A375 (cell line): ENCODE data around the gene MED12L. TPM values are rescaled to one million over a fixed set of nuclear protein-coding genes. Genes with fewer than 3 reads are reported as not detected.

Source experiments
- small RNA-seq: library from RNA; depleted of rRNA; stranded (forward); fragments of <200 nt; gene quantifications from one replicate; pipeline ENCODE3, GENCODE V24; 2014
- total RNA-seq: library from RNA; depleted of rRNA; stranded (reverse); fragments of >200 nt; shearing (Covaris generic); gene quantifications from 2 replicates; pipeline ENCODE4 v1.2.3, GENCODE V29; 2014; rRNA removed

The MED12L gene, protein sequence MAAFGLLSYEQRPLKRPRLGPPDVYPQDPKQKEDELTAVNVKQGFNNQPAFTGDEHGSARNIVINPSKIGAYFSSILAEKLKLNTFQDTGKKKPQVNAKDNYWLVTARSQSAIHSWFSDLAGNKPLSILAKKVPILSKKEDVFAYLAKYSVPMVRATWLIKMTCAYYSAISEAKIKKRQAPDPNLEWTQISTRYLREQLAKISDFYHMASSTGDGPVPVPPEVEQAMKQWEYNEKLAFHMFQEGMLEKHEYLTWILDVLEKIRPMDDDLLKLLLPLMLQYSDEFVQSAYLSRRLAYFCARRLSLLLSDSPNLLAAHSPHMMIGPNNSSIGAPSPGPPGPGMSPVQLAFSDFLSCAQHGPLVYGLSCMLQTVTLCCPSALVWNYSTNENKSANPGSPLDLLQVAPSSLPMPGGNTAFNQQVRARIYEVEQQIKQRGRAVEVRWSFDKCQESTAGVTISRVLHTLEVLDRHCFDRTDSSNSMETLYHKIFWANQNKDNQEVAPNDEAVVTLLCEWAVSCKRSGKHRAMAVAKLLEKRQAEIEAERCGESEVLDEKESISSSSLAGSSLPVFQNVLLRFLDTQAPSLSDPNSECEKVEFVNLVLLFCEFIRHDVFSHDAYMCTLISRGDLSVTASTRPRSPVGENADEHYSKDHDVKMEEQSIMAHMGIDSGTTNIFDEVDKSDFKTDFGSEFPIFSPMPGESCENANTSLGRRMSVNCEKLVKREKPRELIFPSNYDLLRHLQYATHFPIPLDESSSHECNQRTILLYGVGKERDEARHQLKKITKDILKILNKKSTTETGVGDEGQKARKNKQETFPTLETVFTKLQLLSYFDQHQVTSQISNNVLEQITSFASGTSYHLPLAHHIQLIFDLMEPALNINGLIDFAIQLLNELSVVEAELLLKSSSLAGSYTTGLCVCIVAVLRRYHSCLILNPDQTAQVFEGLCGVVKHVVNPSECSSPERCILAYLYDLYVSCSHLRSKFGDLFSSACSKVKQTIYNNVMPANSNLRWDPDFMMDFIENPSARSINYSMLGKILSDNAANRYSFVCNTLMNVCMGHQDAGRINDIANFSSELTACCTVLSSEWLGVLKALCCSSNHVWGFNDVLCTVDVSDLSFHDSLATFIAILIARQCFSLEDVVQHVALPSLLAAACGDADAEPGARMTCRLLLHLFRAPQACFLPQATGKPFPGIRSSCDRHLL (N-terminal part only)
- total RNA-seq, result 0.64 and 1.5 TPM in 2 replicates

DNA sequence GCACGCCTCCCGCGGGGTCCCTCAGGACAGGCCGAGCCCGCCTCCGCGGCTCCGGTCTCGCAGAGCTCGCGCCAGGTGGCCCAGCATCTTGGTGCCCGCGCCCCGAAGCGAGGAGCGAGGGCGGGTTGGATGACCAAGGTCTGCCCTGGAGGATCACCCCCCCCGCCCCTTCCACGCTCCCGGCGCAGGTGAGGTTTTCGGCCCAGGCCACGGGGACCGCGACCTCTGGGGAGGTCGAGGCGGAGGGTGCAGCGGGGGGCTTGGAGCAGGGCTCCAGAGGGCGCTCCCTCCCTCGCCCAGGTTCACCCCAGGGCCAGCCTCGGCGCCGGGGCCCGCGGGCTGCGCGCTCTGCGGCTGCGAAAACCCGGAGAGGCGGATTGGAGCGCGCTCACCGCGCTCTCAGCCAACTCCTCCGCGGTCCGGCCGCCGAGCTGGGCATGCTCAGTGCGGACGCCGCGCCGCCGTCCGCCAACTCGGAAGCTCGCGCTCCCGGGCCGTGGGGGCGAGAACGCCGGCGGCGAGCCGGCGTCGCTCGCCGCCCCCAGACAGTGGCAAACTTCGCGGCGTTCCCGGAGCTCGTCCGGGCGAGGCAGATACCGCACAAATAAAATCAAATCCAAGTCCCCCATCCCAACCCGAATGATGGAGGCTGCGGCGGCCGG lies at the start of gene MED12L:
Gene MED12L (plus strand): TSS at position 438 of the 662 bp plus-strand sequence. CDS start 1,263 bp downstream, outside the sequence.

DNA sequence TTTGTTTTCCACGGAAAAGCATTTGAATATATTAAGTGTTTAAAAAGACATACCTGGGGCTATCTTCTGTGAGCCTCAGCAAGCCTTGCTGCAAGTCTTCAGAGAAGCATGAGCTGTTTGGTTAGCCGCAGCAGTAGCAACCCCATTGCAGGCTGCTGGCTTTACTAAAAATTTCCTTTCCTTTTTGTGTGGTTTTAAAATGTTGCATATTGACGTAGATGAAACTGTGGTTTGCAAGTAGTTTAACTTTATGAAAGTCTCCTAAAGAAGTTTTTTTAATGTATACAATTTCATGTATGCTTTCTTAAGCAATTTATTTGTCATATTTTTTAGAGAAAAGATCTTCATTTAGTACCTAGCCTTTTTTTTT lies 117.6 kb downstream of the MED12L start, which contains the start of gene GPR171:
Gene GPR171 (minus strand): TSS at position 166 of the 370 bp plus-strand sequence. CDS start 3,830 bp downstream, outside the sequence.

DNA sequence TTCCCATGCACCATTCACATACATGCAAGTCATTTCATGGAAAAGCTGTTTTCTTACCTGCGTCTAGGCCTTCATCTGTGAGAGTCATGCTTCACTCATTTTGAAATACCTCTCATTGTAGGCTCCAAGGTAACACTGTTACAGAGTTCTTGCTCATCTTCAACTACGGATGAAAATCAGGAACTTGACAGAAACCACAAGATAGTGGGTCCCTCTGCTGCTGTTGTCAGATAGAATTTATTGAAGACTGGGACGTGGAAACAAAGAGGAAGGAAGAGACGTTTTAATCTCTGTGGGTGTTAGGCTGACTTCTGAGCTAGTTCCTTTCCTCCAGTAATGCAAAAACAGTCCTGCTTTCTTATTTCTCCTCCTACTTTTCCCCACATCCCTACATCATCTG lies 192.8 kb downstream of the MED12L start, which contains the start of gene P2RY14:
Gene P2RY14 (minus strand): TSS at position 313 of the 400 bp plus-strand sequence. CDS start 64,226 bp downstream, outside the sequence.

DNA sequence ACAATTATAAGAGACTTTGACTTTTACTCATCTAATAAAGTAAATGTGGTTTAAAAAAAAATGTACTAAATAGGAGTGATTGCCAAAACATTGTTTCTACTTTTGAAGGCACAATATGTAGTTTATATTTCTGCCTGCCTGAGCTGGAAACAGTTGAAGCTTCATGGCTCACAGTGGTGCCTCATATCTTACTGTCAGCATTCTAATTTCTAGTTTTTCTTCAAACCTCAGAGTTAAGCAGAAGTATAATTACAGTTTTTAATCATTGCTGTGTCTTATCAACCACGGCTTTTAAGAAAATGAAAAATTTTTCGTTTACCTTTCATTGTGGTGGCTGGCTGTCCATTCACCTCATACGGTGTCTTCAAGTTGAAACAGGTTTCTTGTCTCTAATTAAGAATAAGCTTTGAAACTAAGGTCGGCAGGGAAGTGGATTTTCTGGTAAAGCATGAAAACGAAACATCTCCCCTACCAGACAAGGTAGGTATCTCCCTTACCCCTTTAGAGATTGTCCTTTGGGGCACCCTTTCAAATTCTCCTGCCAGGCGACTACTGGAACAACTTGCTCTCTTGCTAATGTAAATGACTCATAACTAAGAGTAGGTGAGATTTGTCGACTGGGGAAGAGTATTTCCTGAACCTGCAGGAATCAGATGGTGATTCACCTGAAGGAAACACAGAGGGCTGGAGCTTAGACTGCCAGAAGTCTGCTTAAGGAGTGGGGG lies 231.0 kb downstream of the MED12L start, which contains the start of gene GPR87:
Gene GPR87 (minus strand): TSS at position 554 of the 725 bp plus-strand sequence. CDS start 16,720 bp downstream, outside the sequence.

DNA sequence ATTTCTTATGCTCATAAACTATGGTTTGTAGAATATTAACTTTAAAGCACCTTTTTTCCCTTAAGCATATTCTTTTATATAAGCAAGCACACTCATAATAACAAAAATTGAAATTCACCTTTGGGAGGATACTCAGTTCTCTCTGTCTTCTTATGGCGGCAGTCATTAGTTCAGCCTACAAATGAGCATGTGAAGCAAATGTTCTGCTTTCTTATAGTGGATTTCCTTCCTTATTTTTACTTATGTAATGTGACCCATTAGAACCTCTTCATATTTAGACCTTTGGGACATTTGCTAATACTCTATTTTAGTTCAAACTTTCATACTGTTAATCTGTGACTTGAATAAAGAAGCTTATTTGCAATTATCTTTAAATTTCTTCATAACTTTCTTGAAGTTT lies 243.9 kb downstream of the MED12L start, which contains the start of gene P2RY13:
Gene P2RY13 (minus strand): TSS at position 187 of the 400 bp plus-strand sequence. CDS start 21 bp downstream, at position 166.

DNA sequence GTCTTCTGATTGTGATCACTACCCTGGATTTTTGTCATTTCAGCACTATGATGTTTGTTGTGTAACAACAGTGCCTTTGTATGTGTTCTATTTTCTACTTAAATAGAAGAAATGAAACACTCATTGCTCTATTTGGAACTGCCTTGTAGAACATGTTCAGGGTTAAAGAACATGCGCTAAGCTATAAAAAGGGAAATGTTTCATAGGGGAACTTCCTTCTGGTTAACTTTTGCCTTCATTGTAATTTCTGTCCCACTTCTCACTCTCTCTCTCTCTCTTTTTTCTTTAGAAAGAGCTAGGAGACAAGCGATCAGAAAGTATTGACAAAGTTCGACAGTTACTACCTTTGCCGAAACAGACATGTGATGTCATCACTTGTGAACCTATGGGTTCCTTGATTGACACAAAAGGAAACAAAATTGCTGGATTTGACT lies 299.3 kb downstream of the MED12L start, which contains the start of gene P2RY12:
Gene P2RY12 (minus strand): TSS at position 13 of the 434 bp plus-strand sequence. CDS start 45,908 bp downstream, outside the sequence.

DNA sequence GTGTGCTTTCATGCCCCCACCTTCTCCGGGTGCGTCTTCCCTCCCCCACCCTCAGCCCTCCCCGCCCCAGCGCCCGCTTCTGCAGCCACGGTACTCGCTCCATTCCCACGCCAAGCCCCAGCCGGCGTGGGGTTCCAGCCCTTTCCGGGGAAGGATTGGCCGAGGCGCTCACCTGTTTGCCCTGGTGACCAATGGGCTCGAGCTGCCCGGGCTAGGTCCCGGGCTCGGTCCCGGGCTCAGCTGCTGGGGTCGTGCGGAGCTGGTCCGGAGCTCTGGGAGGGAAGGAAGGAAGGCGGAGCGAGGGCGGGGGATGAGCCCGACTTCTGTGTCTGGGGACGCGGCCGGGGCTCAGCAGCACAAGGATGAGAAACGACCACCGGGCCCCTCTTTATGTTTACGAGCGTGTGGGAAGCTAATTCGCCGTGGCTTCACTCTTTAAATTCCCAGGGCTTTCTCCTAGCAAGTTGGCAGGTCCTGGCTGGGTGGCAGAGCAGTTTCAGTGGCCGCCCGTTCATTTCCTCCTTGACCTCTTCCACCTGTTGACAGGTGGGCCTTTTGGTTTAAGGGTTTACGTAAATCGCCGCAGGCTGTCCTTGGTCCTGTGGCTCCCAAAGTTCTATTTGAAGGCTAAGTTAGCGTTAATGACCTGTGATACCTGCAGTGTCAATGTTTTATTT lies 375.4 kb downstream of the MED12L start, which contains the start of gene IGSF10:
Gene IGSF10 (minus strand): TSS at position 288 of the 677 bp plus-strand sequence. CDS start 2,352 bp downstream, outside the sequence.

Small RNAs within 50 kb of the gene (small RNA-seq; reads per million reads assigned to genes)
- 5.1 reads per million, percentile 84 among the genes with 10 or more reads in this experiment for gene RNA5SP145

Other genes with a start within 250 kb of the MED12L start
- not detected in 2 replicates for gene MINDY4B, start 180.2 kb upstream of the MED12L start, total RNA-seq
- gene CLRN1, start 112.9 kb upstream of the MED12L start, total RNA-seq, result not detected in 2 replicates
- not detected in 2 replicates for gene GPR171, start 117.6 kb downstream of the MED12L start, total RNA-seq
- gene P2RY14, start 192.9 kb downstream of the MED12L start, total RNA-seq, result not detected in 2 replicates
- not detected in 2 replicates for gene GPR87, start 231.2 kb downstream of the MED12L start, total RNA-seq
- not detected in 2 replicates for gene P2RY13, start 243.9 kb downstream of the MED12L start, total RNA-seq